Gastrocnemius medialis (tissue), 4 donors: ENCODE measurements around the gene NHERF1. TPM values are rescaled to one million over a fixed set of nuclear protein-coding genes. Genes with fewer than 3 reads are reported as not detected.

Experiments used
- ATAC-seq, 2 donors: fragments of 150-250 bp; one replicate each; pipeline ENCODE4 v1.9.1; 2016
- DNase-seq, 2 donors: peaks; one replicate each; pipeline ENCODE4 v3.0.0-alpha.2; 2019
- H3K27ac ChIP-seq, 4 donors: fragments of 200-600 bp; sonication (generic); 1 replicate in 1 of 4; 2 replicates in 3 of 4; pipeline ENCODE4 v1.5.1; 2016 to 2018; ENCODE audit warnings: mild to moderate bottlenecking in 2 of 4, moderate library complexity in 1 of 4
- H3K27me3 ChIP-seq, 3 donors: fragments of 200-600 bp; sonication (generic) in 2 of 3; 1 replicate in 1 of 3; 2 replicates in 2 of 3; pipeline versions ENCODE4 v1.5.1 to v1.6.0; 2016 to 2019; ENCODE audit warnings: mild to moderate bottlenecking in 1 of 3, moderate library complexity in 1 of 3
- H3K36me3 ChIP-seq, 2 donors: fragments of 200-600 bp; sonication (generic) in 1 of 2; one replicate each; pipeline ENCODE4 v1.5.1; 2017 to 2018
- H3K4me1 ChIP-seq, 2 donors: fragments of 200-600 bp; sonication (generic) in 1 of 2; one replicate each; pipeline ENCODE4 v1.5.1; 2016 to 2017; ENCODE audit warnings: mild to moderate bottlenecking in 2 of 2
- H3K4me3 ChIP-seq, 4 donors: fragments of 200-600 bp; sonication (generic) in 3 of 4; 1 replicate in 1 of 4; 2 replicates in 3 of 4; pipeline ENCODE4 v1.5.1; 2016 to 2019; ENCODE audit warnings: mild to moderate bottlenecking in 2 of 4
- H3K9me3 ChIP-seq, 3 donors: fragments of 200-600 bp; sonication (generic) in 2 of 3; 1 replicate in 1 of 3; 2 replicates in 2 of 3; pipeline ENCODE4 v1.5.1; 2016 to 2019
- CTCF ChIP-seq, 5 experiments: fragments of 450-650 bp in 3 of 5; fragments of 200-600 bp in 2 of 5; sonication (generic) in 2 of 5; IDR thresholded peaks in 4 of 5; conservative IDR thresholded peaks in 1 of 5; 1 replicate in 4 of 5; 2 replicates in 1 of 5; pipeline ENCODE4 v1.5.1; 2016 to 2019; ENCODE audit warnings: antibody characterized with exemption in 5 of 5, mild to moderate bottlenecking in 3 of 5, moderate library complexity in 3 of 5
- POLR2A ChIP-seq, 2 donors: fragments of 450-650 bp; IDR thresholded peaks; one replicate each; pipeline ENCODE4 v1.6.1; 2017; ENCODE audit warnings: antibody characterized with exemption in 2 of 2, mild to moderate bottlenecking in 2 of 2, moderate library complexity in 2 of 2
- in situ Hi-C, 4 donors: fragments of 200-750 bp; cut with MboI; loops; one replicate each; pipeline versions ENCODE4 v1.15.0 to v1.8.0; 2017; ENCODE audit warnings: low sequenced_read_pairs in 4 of 4
- intact Hi-C: fragments of 100-400 bp; cut with DNase I; formaldehyde crosslinking; loops from one replicate; pipeline ENCODE4 v1.15.1; 2023; ENCODE audit warnings: low total_unique reads
- total RNA-seq, 4 donors: library from RNA; depleted of rRNA; stranded (reverse); fragments of >200 nt; gene quantifications; one replicate each; pipeline versions ENCODE4 v1.1.0 to v1.2.3, GENCODE V29; 2016

The NHERF1 gene
- total RNA-seq, 4 donors from 2014 or later, result 3.8 to 5.6 (median 5.5) TPM

- ATAC-seq (no peak), DNase-seq (no peak)
- Histone ChIP-seq H3K36me3 (peaks cover 0 to 19% of the 10 kb centered on the region in 2 donors), H3K4me1 (no peaks in the 10 kb centered on the region), H3K27me3 (no peaks in the 10 kb centered on the region), H3K4me3 (no peak overlapping the region), H3K27ac (no peak overlapping the region), H3K9me3 (no peaks in the 10 kb centered on the region)
- TF ChIP-seq CTCF (IDR thresholded peaks at IDR 0.05 in 4 of 5, conservative IDR thresholded peaks at IDR 0.05 in 1 of 5) (no peak), POLR2A (IDR thresholded peaks at IDR 0.05) (no peak)
- in situ Hi-C loops, result no loop called here
- intact Hi-C loops, result no loop called here
Measured at GRCh38 chr17:74803971-74804370, 55.5 kb downstream of the NHERF1 start.

- H3K4me3 ChIP-seq, result no peak overlapping the region
- no peak for TF ChIP-seq POLR2A (IDR thresholded peaks at IDR 0.05)
- no peak for TF ChIP-seq CTCF (IDR thresholded peaks at IDR 0.05 in 4 of 5, conservative IDR thresholded peaks at IDR 0.05 in 1 of 5)
- no peaks in the 10 kb centered on the region for H3K4me1 ChIP-seq
- peaks cover 0 to 12% of the 10 kb centered on the region in 2 donors for H3K36me3 ChIP-seq
- no peak for ATAC-seq
- intact Hi-C loops (no loop called here), in situ Hi-C loops (no loop called here)
- no peaks in the 10 kb centered on the region for H3K27me3 ChIP-seq
- no peaks in the 10 kb centered on the region for H3K9me3 ChIP-seq
- H3K27ac ChIP-seq, result no peak overlapping the region
- no peak for DNase-seq
Measured at GRCh38 chr17:74804683-74805082, 56.3 kb downstream of the NHERF1 start.

GRCh38 chr17:74805591-74805991 is 57.2 kb downstream of the NHERF1 start:
- in situ Hi-C loops, result no loop called here
- ATAC-seq, result peak in 1 of 2 donors; percentile 49

GRCh38 chr17:74806334-74806733 is 57.9 kb downstream of the NHERF1 start:
- intact Hi-C loops (no loop called here), in situ Hi-C loops (no loop called here)
- no peak for ATAC-seq
- H3K4me1 ChIP-seq, result no peaks in the 10 kb centered on the region
- TF ChIP-seq POLR2A (IDR thresholded peaks at IDR 0.05), result no peak
- TF ChIP-seq CTCF (IDR thresholded peaks at IDR 0.05 in 4 of 5, conservative IDR thresholded peaks at IDR 0.05 in 1 of 5), result no peak
- no peak overlapping the region for H3K27ac ChIP-seq
- H3K27me3 ChIP-seq, result no peaks in the 10 kb centered on the region
- H3K4me3 ChIP-seq, result no peak overlapping the region
- H3K9me3 ChIP-seq, result no peaks in the 10 kb centered on the region
- H3K36me3 ChIP-seq, result peaks cover 0 to 4% of the 10 kb centered on the region in 2 donors
- DNase-seq, result no peak

More at GRCh38 chr17:74805591-74805991, 57.2 kb downstream of the NHERF1 start:
- Histone ChIP-seq H3K9me3 (no peaks in the 10 kb centered on the region), H3K27me3 (no peaks in the 10 kb centered on the region), H3K36me3 (peaks cover 0 to 4% of the 10 kb centered on the region in 2 donors), H3K27ac (no peak overlapping the region), H3K4me1 (no peaks in the 10 kb centered on the region), H3K4me3 (no peak overlapping the region)
- TF ChIP-seq POLR2A (IDR thresholded peaks at IDR 0.05), result no peak
- no peak for TF ChIP-seq CTCF (IDR thresholded peaks at IDR 0.05 in 4 of 5, conservative IDR thresholded peaks at IDR 0.05 in 1 of 5)
- intact Hi-C loops, result no loop called here
- DNase-seq, result peak in 1 of 2 donors; percentile 19

GRCh38 chr17:74807441-74807840 is 59.0 kb downstream of the NHERF1 start:
- H3K4me1 ChIP-seq, result no peaks in the 10 kb centered on the region
- no peak for ATAC-seq
- no peaks in the 10 kb centered on the region for H3K9me3 ChIP-seq
- no peak overlapping the region for H3K4me3 ChIP-seq
- no peak for DNase-seq
- in situ Hi-C loops, result no loop called here
- H3K27ac ChIP-seq, result no peak overlapping the region
- intact Hi-C loops, result no loop called here
- H3K36me3 ChIP-seq, result peaks cover 0 to 4% of the 10 kb centered on the region in 2 donors
- H3K27me3 ChIP-seq, result no peaks in the 10 kb centered on the region
- no peak for TF ChIP-seq POLR2A (IDR thresholded peaks at IDR 0.05)
- no peak for TF ChIP-seq CTCF (IDR thresholded peaks at IDR 0.05 in 4 of 5, conservative IDR thresholded peaks at IDR 0.05 in 1 of 5)
